ENCODE measurements around the gene SH3BGRL2. TPM values are rescaled to one million over a fixed set of nuclear protein-coding genes. Genes with fewer than 3 reads are reported as not detected.
A peak's percentile ranks its signal among the peaks of the same experiment; 100 is the strongest.

SH3BGRL2 gene
- 10 to 100 TPM; 26.8 to 93.3 TPM for total RNA-seq

DNA sequence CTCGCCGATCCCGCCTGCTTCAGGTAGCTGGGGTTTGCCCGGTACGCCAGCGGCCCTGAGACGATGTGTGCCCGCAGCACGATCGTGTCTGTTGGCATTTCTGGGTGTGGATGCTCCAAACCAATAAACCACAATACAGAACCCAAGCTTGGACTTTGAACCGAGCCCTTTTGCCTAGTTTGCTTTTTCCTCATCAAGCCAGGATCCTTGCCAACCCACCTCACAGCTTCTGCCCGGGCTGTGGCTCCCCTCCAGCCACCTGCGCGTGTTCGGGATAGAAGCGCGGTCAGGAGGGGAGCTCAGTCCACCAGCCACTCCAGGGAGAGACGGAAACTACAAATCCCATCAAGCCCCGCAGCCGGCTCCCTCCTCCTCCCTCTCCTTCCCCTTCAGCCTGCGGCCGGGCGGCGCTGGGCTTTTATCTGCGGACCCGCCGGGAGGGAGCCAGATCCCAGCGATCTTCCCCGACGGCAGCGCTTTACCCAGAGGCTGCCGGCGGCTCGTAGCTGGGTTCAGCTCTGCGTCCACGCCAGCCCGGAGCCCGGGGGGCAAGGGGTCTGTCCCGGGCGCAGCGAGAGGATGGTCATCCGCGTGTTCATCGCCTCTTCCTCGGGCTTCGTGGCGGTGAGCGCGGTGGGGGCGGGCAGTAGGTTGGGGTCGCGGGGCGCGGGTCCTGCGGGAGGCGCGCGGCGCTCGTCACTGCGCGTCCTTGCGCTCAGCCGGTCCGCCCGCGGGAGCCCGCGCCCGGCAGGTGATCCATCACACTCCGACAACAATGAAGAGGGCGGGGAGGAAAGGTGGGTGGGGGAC is at the start of gene SH3BGRL2:
Gene SH3BGRL2 (plus strand): TSS at position 447 of the 810 bp plus-strand sequence. CDS start 133 bp downstream, at position 580.
- DNase-seq (ENCODE audit: low spot score) = peak; percentile 71
- H3K4me1 ChIP-seq (replicated peaks) = no peaks in the 10 kb centered on the region
- intact Hi-C loops (cut with DNase I) = no loop called here

DNA sequence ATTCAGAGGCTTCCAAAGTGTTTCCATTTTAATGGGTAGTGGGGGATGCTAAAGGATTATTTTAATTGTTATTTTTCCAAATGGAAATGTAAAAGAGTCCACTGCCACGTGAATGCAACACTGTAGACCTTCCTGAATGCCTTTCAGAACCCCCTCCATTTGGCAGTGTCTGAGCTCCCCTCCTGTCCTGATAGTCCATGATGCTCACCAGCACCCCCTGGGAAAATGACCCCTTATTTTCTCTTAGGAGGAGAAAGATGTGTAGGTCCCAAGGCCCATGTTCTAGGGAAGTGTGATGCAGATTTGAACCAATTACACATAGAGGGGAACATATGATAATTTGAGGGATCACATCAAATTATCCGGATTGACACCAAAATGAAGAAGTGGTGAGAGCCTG is 46.8 kb upstream of the SH3BGRL2 start:
- 74% methylated on average over 2 of the region's 2 CpGs for WGBS
- no peak for DNase-seq (ENCODE audit: low spot score)
- Histone ChIP-seq H3K9me3 (no peaks in the 10 kb centered on the region), H3K27me3 (replicated peaks; ENCODE audit: insufficient read depth) (no peaks in the 10 kb centered on the region), H3K27ac (no peak overlapping the region), H3K36me3 (no peaks in the 10 kb centered on the region), H3K4me3 (no peak overlapping the region), H3K4me1 (replicated peaks) (no peaks in the 10 kb centered on the region)
- no peak for TF ChIP-seq POLR2AphosphoS5 (IDR thresholded peaks at IDR 0.05)
- TF ChIP-seq, protein P1, sequence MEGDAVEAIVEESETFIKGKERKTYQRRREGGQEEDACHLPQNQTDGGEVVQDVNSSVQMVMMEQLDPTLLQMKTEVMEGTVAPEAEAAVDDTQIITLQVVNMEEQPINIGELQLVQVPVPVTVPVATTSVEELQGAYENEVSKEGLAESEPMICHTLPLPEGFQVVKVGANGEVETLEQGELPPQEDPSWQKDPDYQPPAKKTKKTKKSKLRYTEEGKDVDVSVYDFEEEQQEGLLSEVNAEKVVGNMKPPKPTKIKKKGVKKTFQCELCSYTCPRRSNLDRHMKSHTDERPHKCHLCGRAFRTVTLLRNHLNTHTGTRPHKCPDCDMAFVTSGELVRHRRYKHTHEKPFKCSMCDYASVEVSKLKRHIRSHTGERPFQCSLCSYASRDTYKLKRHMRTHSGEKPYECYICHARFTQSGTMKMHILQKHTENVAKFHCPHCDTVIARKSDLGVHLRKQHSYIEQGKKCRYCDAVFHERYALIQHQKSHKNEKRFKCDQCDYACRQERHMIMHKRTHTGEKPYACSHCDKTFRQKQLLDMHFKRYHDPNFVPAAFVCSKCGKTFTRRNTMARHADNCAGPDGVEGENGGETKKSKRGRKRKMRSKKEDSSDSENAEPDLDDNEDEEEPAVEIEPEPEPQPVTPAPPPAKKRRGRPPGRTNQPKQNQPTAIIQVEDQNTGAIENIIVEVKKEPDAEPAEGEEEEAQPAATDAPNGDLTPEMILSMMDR (IDR thresholded peaks at IDR 0.05) = no peak
- intact Hi-C loops (cut with DNase I) = no loop called here

More for the DNA sequence above, at the start of gene SH3BGRL2:
- TF ChIP-seq POLR2AphosphoS5 (IDR thresholded peaks at IDR 0.05) (peak; percentile 41), POLR2A (IDR thresholded peaks at IDR 0.05) (peak; percentile 43)
- TF ChIP-seq, protein P1 (IDR thresholded peaks at IDR 0.05) = no peak
- 0% methylated on average over 60 of the region's 72 CpGs for WGBS
- H3K9me3 ChIP-seq = no peaks in the 10 kb centered on the region
- H3K36me3 ChIP-seq = no peaks in the 10 kb centered on the region
- peak within 1 kb of the TSS; percentile 87 to 88 for H3K27ac ChIP-seq
- H3K27me3 ChIP-seq (replicated peaks; ENCODE audit: insufficient read depth) = no peaks in the 10 kb centered on the region
- H3K4me3 ChIP-seq = peak within 1 kb of the TSS; percentile 83 to 91

DNA sequence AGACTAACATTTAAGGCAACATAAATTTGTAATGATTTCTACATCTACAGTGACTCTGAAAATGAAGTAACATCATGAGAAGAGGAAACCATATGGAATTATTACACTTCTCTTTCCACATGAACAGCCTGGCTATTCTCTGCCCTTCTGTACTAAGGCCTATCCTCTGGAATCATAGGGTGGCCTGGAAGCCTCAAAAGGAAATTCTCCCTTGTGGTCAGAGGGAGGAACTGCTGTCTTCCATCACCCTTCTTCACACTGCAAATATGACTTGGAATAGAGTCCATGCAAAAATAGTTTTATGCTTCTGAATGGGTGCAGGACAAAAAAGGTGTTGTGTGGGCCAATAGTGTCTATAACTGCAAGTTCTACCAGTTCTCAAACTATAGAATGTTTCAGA is 44.6 kb upstream of the SH3BGRL2 start:
- H3K4me3 ChIP-seq = no peak overlapping the region
- no peak for TF ChIP-seq POLR2AphosphoS5 (IDR thresholded peaks at IDR 0.05)
- TF ChIP-seq, protein P1 (IDR thresholded peaks at IDR 0.05) = no peak
- TF ChIP-seq POLR2A (IDR thresholded peaks at IDR 0.05) = no peak
- no peak overlapping the region for H3K27ac ChIP-seq
- H3K27me3 ChIP-seq (replicated peaks; ENCODE audit: insufficient read depth) = no peaks in the 10 kb centered on the region
- no peaks in the 10 kb centered on the region for H3K9me3 ChIP-seq
- H3K36me3 ChIP-seq = no peaks in the 10 kb centered on the region
- no peaks in the 10 kb centered on the region for H3K4me1 ChIP-seq (replicated peaks)
- intact Hi-C loops (cut with DNase I) = no loop called here
- no peak for DNase-seq (ENCODE audit: low spot score)

DNA sequence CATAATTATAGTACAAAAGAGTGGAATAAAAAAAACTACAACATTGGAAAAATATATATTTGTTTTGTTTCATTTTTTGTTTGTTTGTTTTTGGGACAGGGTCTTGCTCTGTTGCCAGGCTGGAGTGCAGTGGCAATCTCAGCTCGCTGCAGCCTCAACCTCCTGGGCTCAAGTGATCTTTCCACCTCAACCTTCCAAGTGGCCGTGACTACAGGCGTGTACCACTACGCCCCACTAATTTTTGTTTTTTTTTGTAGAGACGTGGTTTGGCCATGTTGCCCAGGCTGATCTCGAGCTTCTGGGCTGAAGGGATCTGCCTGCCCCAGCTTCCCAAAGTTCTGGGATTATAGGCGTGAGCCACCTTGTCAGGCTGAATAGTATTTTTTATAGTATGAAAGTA is 41.4 kb upstream of the SH3BGRL2 start:
- H3K36me3 ChIP-seq = no peaks in the 10 kb centered on the region
- H3K27me3 ChIP-seq (replicated peaks; ENCODE audit: insufficient read depth) = no peaks in the 10 kb centered on the region
- intact Hi-C loops (cut with DNase I) = no loop called here
- TF ChIP-seq, protein P1 (IDR thresholded peaks at IDR 0.05) = no peak
- TF ChIP-seq POLR2AphosphoS5 (IDR thresholded peaks at IDR 0.05) (no peak), POLR2A (IDR thresholded peaks at IDR 0.05) (no peak)
- 87% methylated on average over 7 of the region's 7 CpGs for whole genome bisulfite sequencing
- DNase-seq (ENCODE audit: low spot score) = no peak
- no peak overlapping the region for H3K27ac ChIP-seq
- no peaks in the 10 kb centered on the region for H3K4me1 ChIP-seq (replicated peaks)
- no peak overlapping the region for H3K4me3 ChIP-seq
- no peaks in the 10 kb centered on the region for H3K9me3 ChIP-seq

DNA sequence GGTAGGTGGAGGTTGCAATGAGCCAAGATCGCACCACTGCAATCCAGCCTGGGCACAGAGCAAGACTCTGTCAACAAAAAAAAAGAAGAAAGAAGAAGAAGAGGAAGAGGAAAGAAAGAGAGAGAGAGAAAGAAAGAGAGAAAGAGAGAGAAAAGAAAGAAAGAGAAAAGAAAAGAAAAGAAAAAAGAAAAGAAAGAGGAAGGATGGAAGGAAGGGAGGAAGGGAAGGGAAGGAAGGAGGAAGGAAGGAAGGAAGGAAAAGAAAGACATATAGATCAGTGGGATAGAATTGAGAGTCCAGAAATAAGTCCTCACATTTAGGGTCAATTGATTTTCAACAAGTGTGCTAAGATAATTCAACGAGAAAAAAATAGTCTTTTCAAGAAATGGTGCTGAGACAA is 34.0 kb upstream of the SH3BGRL2 start:
- Histone ChIP-seq H3K27me3 (replicated peaks; ENCODE audit: insufficient read depth) (no peaks in the 10 kb centered on the region), H3K36me3 (no peaks in the 10 kb centered on the region), H3K9me3 (no peaks in the 10 kb centered on the region), H3K4me3 (no peak overlapping the region), H3K4me1 (replicated peaks) (peaks cover 9% of the 10 kb centered on the region), H3K27ac (no peak overlapping the region)
- WGBS = 99% methylated on average over 2 of the region's 2 CpGs
- TF ChIP-seq POLR2AphosphoS5 (IDR thresholded peaks at IDR 0.05) = no peak
- no peak for TF ChIP-seq POLR2A (IDR thresholded peaks at IDR 0.05)
- TF ChIP-seq, protein P1 (IDR thresholded peaks at IDR 0.05) = no peak
- intact Hi-C loops (cut with DNase I) = no loop called here
- DNase-seq (ENCODE audit: low spot score) = no peak

All from prostate gland (tissue), 2 donors.